Left lung (tissue), 10 donors: Measurements from ENCODE around the gene CPSF2. TPM values are rescaled to one million over a fixed set of nuclear protein-coding genes. Genes with fewer than 3 reads are reported as not detected.

ENCODE experiments used
- ATAC-seq: fragments of 200-7000 bp; cut with Tn5 transposase; one replicate; pipeline ENCODE4 v1.9.1; 2020; ENCODE audit warnings: moderate library complexity
- DNase-seq, 4 donors: peaks; one replicate each; pipeline ENCODE4 v3.0.0-alpha.2; 2013 to 2020
- H3K27ac ChIP-seq, 2 donors: fragments of 200-600 bp; sonication (generic) in 1 of 2; one replicate each; pipeline versions ENCODE4 v1.5.0 to v1.8.0; 2020 to 2021
- H3K27me3 ChIP-seq, 2 donors: fragments of 200-600 bp; sonication (generic) in 1 of 2; one replicate each; pipeline versions ENCODE4 v1.5.0 to v1.8.0; 2020 to 2021
- H3K36me3 ChIP-seq, 2 donors: fragments of 200-600 bp; sonication (generic) in 1 of 2; one replicate each; pipeline versions ENCODE4 v1.5.0 to v1.8.0; 2020 to 2021
- H3K4me1 ChIP-seq, 2 donors: fragments of 200-600 bp; one replicate each; pipeline ENCODE4 v1.8.0; 2021
- H3K4me3 ChIP-seq, 2 donors: fragments of 200-600 bp; sonication (generic) in 1 of 2; one replicate each; pipeline versions ENCODE4 v1.5.0 to v1.8.0; 2020 to 2021; ENCODE audit warnings: mild to moderate bottlenecking in 1 of 2
- H3K9me3 ChIP-seq, 2 donors: fragments of 200-600 bp; sonication (generic) in 1 of 2; one replicate each; pipeline versions ENCODE4 v1.5.0 to v1.8.0; 2020 to 2021
- intact Hi-C, 2 donors: fragments of 100-400 bp; cut with DNase I; formaldehyde crosslinking; loops; one replicate each; pipeline versions ENCODE4 v1.11.2 to v1.14.2; 2022
- polyA plus RNA-seq, 6 donors: library from polyadenylated mRNA; unstranded; fragments of 120-200 nt; gene quantifications; one replicate each; pipeline ENCODE4 v1.2.1, GENCODE V29; 2013; ENCODE audit not compliant: insufficient read length in 6 of 6
- total RNA-seq, 2 donors: library from RNA; stranded (reverse); fragmentation: NEBNext Ultra II Directional; extraction: Animal tissue kit (Norgen Biotek cat#: 25700); gene quantifications; one replicate each; pipeline ENCODE4 v1.2.1, GENCODE V29; 2021
- TF ChIP-seq, protein P1 (sequence below), 2 donors: fragments of 200-600 bp; sonication (generic) in 1 of 2; IDR thresholded peaks; one replicate each; pipeline versions ENCODE4 v1.5.0 to v1.8.0; 2021; ENCODE audit warnings: antibody characterized with exemption in 2 of 2
- donor health status: DM: no; HTN: yes; CAD: no.
- donor health status: DM: no; HTN: no; CAD: no.

CPSF2 gene
- total and polyA plus RNA-seq, 8 donors = 51.8 to 64.6 (median 57.7) TPM

DNA sequence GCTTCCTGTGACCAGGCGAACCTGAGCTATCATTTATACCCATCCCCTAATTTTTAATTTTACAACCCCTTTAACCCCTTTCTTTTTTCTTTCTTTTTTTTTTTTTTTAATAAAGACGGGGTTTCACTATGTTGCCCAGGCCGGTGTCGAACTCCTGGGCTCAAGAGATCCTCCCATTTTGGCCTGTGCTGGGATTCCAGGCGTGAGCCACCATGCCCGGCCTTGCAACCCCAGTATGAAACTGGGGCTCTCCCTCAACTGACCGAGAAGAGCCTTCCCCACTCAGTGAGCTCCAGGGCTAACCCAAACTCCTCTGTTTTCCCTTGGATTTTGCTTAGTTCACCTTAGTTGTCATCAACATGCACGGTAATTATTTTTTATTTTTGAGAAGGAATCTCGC, 992 bp downstream of the CPSF2 start:
- intact Hi-C loops = no loop called here
- DNase-seq (no peak), ATAC-seq (no peak)
- TF ChIP-seq, protein P1, sequence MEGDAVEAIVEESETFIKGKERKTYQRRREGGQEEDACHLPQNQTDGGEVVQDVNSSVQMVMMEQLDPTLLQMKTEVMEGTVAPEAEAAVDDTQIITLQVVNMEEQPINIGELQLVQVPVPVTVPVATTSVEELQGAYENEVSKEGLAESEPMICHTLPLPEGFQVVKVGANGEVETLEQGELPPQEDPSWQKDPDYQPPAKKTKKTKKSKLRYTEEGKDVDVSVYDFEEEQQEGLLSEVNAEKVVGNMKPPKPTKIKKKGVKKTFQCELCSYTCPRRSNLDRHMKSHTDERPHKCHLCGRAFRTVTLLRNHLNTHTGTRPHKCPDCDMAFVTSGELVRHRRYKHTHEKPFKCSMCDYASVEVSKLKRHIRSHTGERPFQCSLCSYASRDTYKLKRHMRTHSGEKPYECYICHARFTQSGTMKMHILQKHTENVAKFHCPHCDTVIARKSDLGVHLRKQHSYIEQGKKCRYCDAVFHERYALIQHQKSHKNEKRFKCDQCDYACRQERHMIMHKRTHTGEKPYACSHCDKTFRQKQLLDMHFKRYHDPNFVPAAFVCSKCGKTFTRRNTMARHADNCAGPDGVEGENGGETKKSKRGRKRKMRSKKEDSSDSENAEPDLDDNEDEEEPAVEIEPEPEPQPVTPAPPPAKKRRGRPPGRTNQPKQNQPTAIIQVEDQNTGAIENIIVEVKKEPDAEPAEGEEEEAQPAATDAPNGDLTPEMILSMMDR (IDR thresholded peaks at IDR 0.05) = no peak
- peak overlapping the region; percentile 93 to 97 for H3K27ac ChIP-seq
- peak overlapping the region; percentile 79 to 89 for H3K4me3 ChIP-seq
- no peaks in the 10 kb centered on the region for H3K9me3 ChIP-seq
- H3K27me3 ChIP-seq = no peaks in the 10 kb centered on the region
- peaks cover 0 to 33% of the 10 kb centered on the region in 2 donors for H3K36me3 ChIP-seq
- H3K4me1 ChIP-seq = peaks cover 14 to 51% of the 10 kb centered on the region in 2 donors

DNA sequence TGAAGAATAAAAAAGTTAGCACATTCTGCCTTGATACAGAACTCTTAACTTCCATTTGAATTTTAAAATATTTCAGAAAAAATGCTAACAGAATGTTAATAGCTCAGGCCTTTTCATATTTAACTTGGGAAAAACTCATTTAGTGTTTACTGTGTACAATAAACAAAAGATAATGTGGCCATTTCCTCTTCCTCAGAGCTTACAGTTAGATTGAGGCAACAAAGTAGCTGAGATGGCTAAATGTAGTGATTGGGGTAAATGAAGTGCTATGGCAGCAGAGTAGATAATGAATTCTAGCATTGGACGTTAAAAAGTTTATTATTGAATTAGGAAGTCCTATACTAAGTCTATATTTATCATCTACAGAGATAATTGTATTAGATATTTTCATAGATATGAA, 12.7 kb downstream of the CPSF2 start:
- no peak overlapping the region for H3K27ac ChIP-seq
- H3K4me3 ChIP-seq = no peak overlapping the region
- no peaks in the 10 kb centered on the region for H3K27me3 ChIP-seq
- H3K4me1 ChIP-seq = peaks cover 0 to 4% of the 10 kb centered on the region in 2 donors
- H3K36me3 ChIP-seq = peaks cover 0 to 99% of the 10 kb centered on the region in 2 donors
- ATAC-seq (no peak), DNase-seq (peak in 1 of 4 donors; percentile 25)
- TF ChIP-seq, protein P1 (IDR thresholded peaks at IDR 0.05) = no peak
- intact Hi-C loops = loop anchor here in 1 of 2 donors (10.0 kb wide), 1 partner anchor 550 kb away; no protein-coding TSS in a partner anchor
- no peaks in the 10 kb centered on the region for H3K9me3 ChIP-seq

DNA sequence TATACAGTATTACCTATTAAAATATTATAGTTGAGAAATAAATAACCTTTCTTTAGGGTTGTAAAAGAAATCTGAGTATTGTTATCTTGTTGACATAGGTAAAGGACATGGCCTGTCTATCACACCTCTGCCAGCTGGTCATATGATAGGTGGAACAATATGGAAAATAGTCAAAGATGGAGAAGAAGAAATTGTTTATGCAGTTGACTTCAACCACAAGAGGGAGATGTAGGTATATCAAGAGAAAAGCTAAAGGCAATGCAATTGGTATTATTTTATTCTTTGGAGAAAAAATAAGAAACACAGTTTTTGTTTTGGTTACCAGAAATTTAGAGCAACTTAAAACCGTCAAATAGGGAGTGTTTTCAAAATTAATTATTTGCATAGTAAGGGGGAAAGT, 13.5 kb downstream of the CPSF2 start:
- H3K27me3 ChIP-seq = no peaks in the 10 kb centered on the region
- ATAC-seq (no peak), DNase-seq (peak in 1 of 4 donors; percentile 53)
- TF ChIP-seq, protein P1 (IDR thresholded peaks at IDR 0.05) = peak in 1 of 2 donors; percentile 36
- no peak overlapping the region for H3K27ac ChIP-seq
- H3K9me3 ChIP-seq = no peaks in the 10 kb centered on the region
- intact Hi-C loops = loop anchor here in 1 of 2 donors (5.0 to 10.0 kb wide), 2 partner anchors 322 to 550 kb away; no protein-coding TSS in a partner anchor
- H3K36me3 ChIP-seq = peaks cover 0 to 100% of the 10 kb centered on the region in 2 donors
- H3K4me3 ChIP-seq = no peak overlapping the region
- H3K4me1 ChIP-seq = peaks cover 0 to 4% of the 10 kb centered on the region in 2 donors

DNA sequence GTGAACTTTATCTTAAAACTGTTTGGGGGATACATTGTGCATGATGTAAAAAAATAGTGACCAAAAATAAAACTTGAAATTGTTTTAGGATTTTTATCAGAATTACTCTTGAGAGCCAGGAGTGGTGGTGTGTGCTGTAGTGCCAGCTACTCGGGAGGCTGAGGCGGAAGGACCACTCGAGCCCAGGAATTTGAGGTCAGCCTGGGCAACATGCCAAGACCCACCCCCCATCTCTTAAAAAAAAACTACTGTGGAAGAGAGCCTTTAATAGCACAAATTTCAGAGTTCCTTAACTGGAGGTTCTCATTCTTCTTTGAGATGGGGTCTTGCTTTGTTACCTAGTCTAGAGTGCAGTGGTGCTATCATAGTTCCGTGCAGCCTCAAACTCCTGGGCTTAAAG, 21.5 kb downstream of the CPSF2 start:
- DNase-seq (no peak), ATAC-seq (no peak)
- TF ChIP-seq, protein P1 (IDR thresholded peaks at IDR 0.05) = no peak
- Histone ChIP-seq H3K27me3 (no peaks in the 10 kb centered on the region), H3K4me1 (no peaks in the 10 kb centered on the region), H3K4me3 (no peak overlapping the region), H3K27ac (no peak overlapping the region), H3K9me3 (no peaks in the 10 kb centered on the region), H3K36me3 (peaks cover 0 to 98% of the 10 kb centered on the region in 2 donors)
- intact Hi-C loops = no loop called here

DNA sequence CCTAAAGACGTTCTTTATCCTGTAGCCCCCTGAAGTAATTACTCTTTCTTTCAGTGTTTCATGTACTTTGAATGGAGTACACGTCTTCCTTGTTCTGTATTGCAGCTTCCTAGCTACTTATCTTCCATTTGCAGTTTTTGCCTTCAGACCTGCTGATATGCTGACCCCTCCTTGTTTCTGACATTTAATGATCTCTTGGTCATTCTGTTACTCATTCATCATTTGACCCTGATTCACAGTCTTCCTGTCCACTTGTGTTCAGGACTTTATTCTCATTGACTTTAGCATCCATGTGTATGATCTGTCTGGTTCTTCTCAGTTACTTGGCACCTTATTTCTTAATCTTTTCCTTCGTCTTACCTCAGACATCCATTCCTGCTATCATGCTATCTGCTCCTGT, 22.2 kb downstream of the CPSF2 start:
- no peak for DNase-seq
- no peaks in the 10 kb centered on the region for H3K27me3 ChIP-seq
- no peak overlapping the region for H3K4me3 ChIP-seq
- H3K36me3 ChIP-seq = peaks cover 0 to 98% of the 10 kb centered on the region in 2 donors
- H3K4me1 ChIP-seq = no peaks in the 10 kb centered on the region
- no peak for ATAC-seq
- H3K9me3 ChIP-seq = no peaks in the 10 kb centered on the region
- no peak overlapping the region for H3K27ac ChIP-seq
- TF ChIP-seq, protein P1 (IDR thresholded peaks at IDR 0.05) = no peak
- intact Hi-C loops = no loop called here
